ENCODE data around the gene NOC2L. TPM values are rescaled to one million over a fixed set of nuclear protein-coding genes. Genes with fewer than 3 reads are reported as not detected.

The NOC2L gene
- total RNA-seq, 1 donor from 2014 or later: 39.6 TPM

- DNase-seq (ENCODE audit: low spot score): no peak
- Histone ChIP-seq H3K9ac (no peak overlapping the region), H3K27me3 (peaks cover 95% of the 10 kb centered on the region), H2AFZ (replicated peaks) (no peak overlapping the region), H3K4me3 (no peak overlapping the region), H3K9me3 (ENCODE audit: low read depth) (no peaks in the 10 kb centered on the region), H3K4me2 (no peak overlapping the region), H3F3A (ENCODE audit: low read depth) (peaks cover 17% of the 10 kb centered on the region), H3K4me1 (no peaks in the 10 kb centered on the region), H3K27ac (no peak overlapping the region), H3K79me2 (ENCODE audit: low read depth) (no peaks in the 10 kb centered on the region), H4K20me1 (ENCODE audit: low read depth) (peaks cover 15% of the 10 kb centered on the region), H3K36me3 (no peaks in the 10 kb centered on the region)
- peaks cover 4% of the 10 kb centered on the region for H3K4me1 Mint-ChIP-seq
- no peaks in the 10 kb centered on the region for H3K36me3 Mint-ChIP-seq
- peaks cover 45% of the 10 kb centered on the region for H3K27me3 Mint-ChIP-seq (ENCODE audit: insufficient read depth, low read depth)
- no peak overlapping the region for H3K27ac Mint-ChIP-seq
- TF ChIP-seq EZH2 (IDR thresholded peaks at IDR 0.05) (no peak), CTCF (IDR thresholded peaks at IDR 0.05) (no peak), EZH2phosphoT487 (IDR thresholded peaks at IDR 0.05) (no peak)
- H3K4me3 Mint-ChIP-seq: no peak overlapping the region
- peaks cover 2% of the 10 kb centered on the region for H3K9me3 Mint-ChIP-seq
Measured at GRCh38 chr1:971751-972506, 12.9 kb upstream of the NOC2L start.

GRCh38 chr1:970973-971730 is 12.1 kb upstream of the NOC2L start:
- Histone ChIP-seq H3K27ac (no peak overlapping the region), H3F3A (ENCODE audit: low read depth) (peaks cover 17% of the 10 kb centered on the region), H4K20me1 (ENCODE audit: low read depth) (peaks cover 20% of the 10 kb centered on the region), H3K4me2 (no peak overlapping the region), H3K9me3 (ENCODE audit: low read depth) (no peaks in the 10 kb centered on the region), H3K79me2 (ENCODE audit: low read depth) (no peaks in the 10 kb centered on the region), H3K9ac (no peak overlapping the region), H2AFZ (replicated peaks) (no peak overlapping the region), H3K4me1 (peaks cover 4% of the 10 kb centered on the region), H3K36me3 (no peaks in the 10 kb centered on the region), H3K4me3 (no peak overlapping the region), H3K27me3 (peaks cover 100% of the 10 kb centered on the region)
- DNase-seq (ENCODE audit: low spot score): no peak
- Mint-ChIP-seq H3K27me3 (ENCODE audit: insufficient read depth, low read depth) (peaks cover 46% of the 10 kb centered on the region), H3K4me1 (peaks cover 4% of the 10 kb centered on the region), H3K36me3 (no peaks in the 10 kb centered on the region), H3K27ac (no peak overlapping the region), H3K4me3 (no peak overlapping the region), H3K9me3 (peaks cover 2% of the 10 kb centered on the region)
- no peak for TF ChIP-seq EZH2 (IDR thresholded peaks at IDR 0.05)
- no peak for TF ChIP-seq CTCF (IDR thresholded peaks at IDR 0.05)
- TF ChIP-seq EZH2phosphoT487 (IDR thresholded peaks at IDR 0.05): no peak

GRCh38 chr1:970242-970972 is 11.4 kb upstream of the NOC2L start:
- TF ChIP-seq EZH2phosphoT487 (IDR thresholded peaks at IDR 0.05) (no peak), EZH2 (IDR thresholded peaks at IDR 0.05) (no peak), CTCF (IDR thresholded peaks at IDR 0.05) (no peak)
- H3K4me3 Mint-ChIP-seq: no peak overlapping the region
- peaks cover 100% of the 10 kb centered on the region for H3K27me3 ChIP-seq
- H3K36me3 Mint-ChIP-seq: no peaks in the 10 kb centered on the region
- no peak overlapping the region for H3K27ac ChIP-seq
- no peak overlapping the region for H3K9ac ChIP-seq
- no peaks in the 10 kb centered on the region for H3K9me3 ChIP-seq (ENCODE audit: low read depth)
- H3K4me1 ChIP-seq: peaks cover 5% of the 10 kb centered on the region
- peaks cover 25% of the 10 kb centered on the region for H4K20me1 ChIP-seq (ENCODE audit: low read depth)
- H3K27ac Mint-ChIP-seq: no peak overlapping the region
- peaks cover 2% of the 10 kb centered on the region for H3K9me3 Mint-ChIP-seq
- H3K4me1 Mint-ChIP-seq: no peaks in the 10 kb centered on the region
- no peaks in the 10 kb centered on the region for H3K36me3 ChIP-seq
- H3K4me3 ChIP-seq: no peak overlapping the region
- peaks cover 47% of the 10 kb centered on the region for H3K27me3 Mint-ChIP-seq (ENCODE audit: insufficient read depth, low read depth)
- no peak overlapping the region for H3K4me2 ChIP-seq
- no peak for DNase-seq (ENCODE audit: low spot score)
- H3F3A ChIP-seq (ENCODE audit: low read depth): peaks cover 13% of the 10 kb centered on the region
- H3K79me2 ChIP-seq (ENCODE audit: low read depth): no peaks in the 10 kb centered on the region
- H2AFZ ChIP-seq (replicated peaks): no peak overlapping the region

Measured in neural progenitor cell (in vitro differentiated cells).